Peyer's patch (tissue), 4 donors: ENCODE data around the gene GABBR2.

Experiments used
- CTCF ChIP-seq, 6 experiments: fragments of 450-650 bp in 4 of 6; fragments of 200-600 bp in 2 of 6; sonication (generic) in 1 of 6; IDR thresholded peaks; one replicate each; pipeline ENCODE4 v1.5.1; 2017 to 2019; ENCODE audit warnings: antibody characterized with exemption in 6 of 6, mild to moderate bottlenecking in 3 of 6, moderate library complexity in 1 of 6
- POLR2A ChIP-seq, 2 donors: fragments of 450-650 bp; IDR thresholded peaks; one replicate each; pipeline ENCODE4 v1.5.1; 2017; ENCODE audit warnings: antibody characterized with exemption in 2 of 2, mild to moderate bottlenecking in 2 of 2, moderate library complexity in 2 of 2

DNA sequence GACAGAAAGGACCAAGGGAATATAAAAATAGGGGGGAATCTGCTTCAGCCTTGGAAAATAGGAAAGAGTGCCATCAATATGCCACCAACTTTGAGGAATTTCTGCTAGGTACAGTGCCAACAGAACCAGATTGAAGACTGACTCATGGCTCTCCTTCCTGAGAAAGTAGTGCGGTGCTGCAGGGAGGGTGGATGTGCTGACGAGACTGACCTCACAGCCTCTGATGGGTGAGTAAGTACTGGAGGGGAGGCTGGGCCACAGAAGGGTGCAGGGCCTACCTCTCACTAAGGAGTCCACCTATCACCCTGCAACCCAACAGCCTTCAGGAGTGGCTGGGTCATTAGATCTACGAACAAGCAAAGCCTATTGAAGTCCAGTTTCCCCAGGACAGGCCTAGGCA, 187.6 kb downstream of the GABBR2 start:
- TF ChIP-seq CTCF (IDR thresholded peaks at IDR 0.05) (no peak), POLR2A (IDR thresholded peaks at IDR 0.05) (no peak)
